Epithelial cell of esophagus (primary cell): ENCODE results near the gene KLHL15.
"Not testable (repeated sequence)": the region's sequence is repeated elsewhere in the genome, so short reads cannot be mapped to it uniquely, and the experiment has no call there.

Source experiments
- DNase-seq: peaks from one replicate; pipeline ENCODE4 v3.0.0; 2010; ENCODE audit warnings: low read depth
- H3K4me3 ChIP-seq: 2 replicates; pipeline ENCODE4 v1.5.1; 2011; ENCODE audit warnings: mild to moderate bottlenecking, low read length, control low read depth
- TF ChIP-seq, protein P1 (sequence below): IDR thresholded peaks from 2 replicates; pipeline ENCODE4 v1.5.1; 2011; ENCODE audit warnings: low read depth, mild to moderate bottlenecking, low read length, control low read depth, inconsistent platforms; ENCODE audit not compliant: insufficient read depth; ENCODE audit errors: missing control alignments

KLHL15 gene

DNA sequence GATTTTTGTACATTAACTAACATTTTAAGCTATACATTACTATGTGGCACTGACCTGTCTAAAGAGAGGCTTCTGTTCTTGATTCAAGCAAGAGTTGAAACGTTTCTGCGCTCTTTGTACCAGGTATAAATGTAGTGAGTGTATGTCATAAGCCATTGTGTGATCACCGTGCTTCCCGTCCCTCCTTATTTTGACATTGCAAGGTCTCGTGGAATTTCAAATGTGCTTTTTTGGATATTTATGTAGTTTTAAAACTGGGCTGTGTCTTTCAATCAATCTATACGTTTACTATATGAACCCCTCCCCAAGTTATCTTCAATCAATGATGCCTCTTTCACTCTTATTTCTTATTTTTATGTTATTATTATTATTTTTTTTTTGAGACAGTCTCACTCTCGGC lies at the start of gene KLHL15:
Gene KLHL15, minus strand, starts transcription at position 101 of the 400 bp plus-strand sequence. CDS start 20,493 bp downstream, outside the sequence.
- TF ChIP-seq, protein P1, sequence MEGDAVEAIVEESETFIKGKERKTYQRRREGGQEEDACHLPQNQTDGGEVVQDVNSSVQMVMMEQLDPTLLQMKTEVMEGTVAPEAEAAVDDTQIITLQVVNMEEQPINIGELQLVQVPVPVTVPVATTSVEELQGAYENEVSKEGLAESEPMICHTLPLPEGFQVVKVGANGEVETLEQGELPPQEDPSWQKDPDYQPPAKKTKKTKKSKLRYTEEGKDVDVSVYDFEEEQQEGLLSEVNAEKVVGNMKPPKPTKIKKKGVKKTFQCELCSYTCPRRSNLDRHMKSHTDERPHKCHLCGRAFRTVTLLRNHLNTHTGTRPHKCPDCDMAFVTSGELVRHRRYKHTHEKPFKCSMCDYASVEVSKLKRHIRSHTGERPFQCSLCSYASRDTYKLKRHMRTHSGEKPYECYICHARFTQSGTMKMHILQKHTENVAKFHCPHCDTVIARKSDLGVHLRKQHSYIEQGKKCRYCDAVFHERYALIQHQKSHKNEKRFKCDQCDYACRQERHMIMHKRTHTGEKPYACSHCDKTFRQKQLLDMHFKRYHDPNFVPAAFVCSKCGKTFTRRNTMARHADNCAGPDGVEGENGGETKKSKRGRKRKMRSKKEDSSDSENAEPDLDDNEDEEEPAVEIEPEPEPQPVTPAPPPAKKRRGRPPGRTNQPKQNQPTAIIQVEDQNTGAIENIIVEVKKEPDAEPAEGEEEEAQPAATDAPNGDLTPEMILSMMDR = no peak
- no peak for DNase-seq
- peak within 1 kb of the TSS; percentile 64 for H3K4me3 ChIP-seq

DNA sequence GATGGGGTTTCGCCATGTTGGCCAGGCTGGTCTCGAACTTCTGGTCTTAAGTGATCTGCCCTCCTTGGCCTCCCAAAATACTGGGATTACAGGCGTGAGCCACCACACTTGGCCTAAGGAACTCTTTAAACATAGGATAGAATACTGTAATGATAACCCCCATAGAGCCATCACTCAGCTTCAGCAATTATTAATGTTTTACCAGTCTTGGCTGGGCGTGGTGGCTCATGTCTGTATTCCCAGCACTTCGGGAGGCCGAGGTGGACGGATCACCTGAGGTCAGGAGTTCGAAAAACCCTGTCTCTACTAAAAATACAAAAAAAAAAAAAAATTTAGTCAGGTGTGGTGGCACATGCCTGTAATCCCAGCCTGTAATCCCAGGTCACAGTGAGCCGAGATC lies 42.9 kb upstream of the KLHL15 start:
- no peak for DNase-seq
- TF ChIP-seq, protein P1 = no peak
- no peak overlapping the region for H3K4me3 ChIP-seq

DNA sequence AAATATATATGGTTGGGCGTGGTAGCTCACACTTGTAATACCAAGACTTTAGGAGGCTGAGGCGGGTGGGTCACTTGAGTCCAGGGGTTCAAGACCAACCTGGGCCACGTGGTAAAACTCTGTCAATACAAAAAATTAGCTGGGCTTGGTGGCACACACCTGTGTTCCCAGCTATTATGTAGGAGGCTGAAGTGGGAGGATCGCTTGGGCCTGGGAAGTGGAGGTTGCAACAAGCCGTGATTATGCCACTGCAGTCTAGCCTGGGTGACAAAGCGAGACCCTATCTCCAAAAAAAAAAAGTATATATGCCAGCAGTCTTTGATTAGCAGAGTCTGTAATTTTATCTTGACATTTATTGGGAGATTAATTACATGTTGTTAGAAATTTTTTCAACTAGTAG lies 36.5 kb upstream of the KLHL15 start:
- no peak for DNase-seq
- TF ChIP-seq, protein P1 = no peak
- no peak overlapping the region for H3K4me3 ChIP-seq

GRCh38 chrX:24055043-24055356 lies 28.0 kb upstream of the KLHL15 start:
- no peak overlapping the region for H3K4me3 ChIP-seq
- no peak for DNase-seq
- TF ChIP-seq, protein P1 = no peak

DNA sequence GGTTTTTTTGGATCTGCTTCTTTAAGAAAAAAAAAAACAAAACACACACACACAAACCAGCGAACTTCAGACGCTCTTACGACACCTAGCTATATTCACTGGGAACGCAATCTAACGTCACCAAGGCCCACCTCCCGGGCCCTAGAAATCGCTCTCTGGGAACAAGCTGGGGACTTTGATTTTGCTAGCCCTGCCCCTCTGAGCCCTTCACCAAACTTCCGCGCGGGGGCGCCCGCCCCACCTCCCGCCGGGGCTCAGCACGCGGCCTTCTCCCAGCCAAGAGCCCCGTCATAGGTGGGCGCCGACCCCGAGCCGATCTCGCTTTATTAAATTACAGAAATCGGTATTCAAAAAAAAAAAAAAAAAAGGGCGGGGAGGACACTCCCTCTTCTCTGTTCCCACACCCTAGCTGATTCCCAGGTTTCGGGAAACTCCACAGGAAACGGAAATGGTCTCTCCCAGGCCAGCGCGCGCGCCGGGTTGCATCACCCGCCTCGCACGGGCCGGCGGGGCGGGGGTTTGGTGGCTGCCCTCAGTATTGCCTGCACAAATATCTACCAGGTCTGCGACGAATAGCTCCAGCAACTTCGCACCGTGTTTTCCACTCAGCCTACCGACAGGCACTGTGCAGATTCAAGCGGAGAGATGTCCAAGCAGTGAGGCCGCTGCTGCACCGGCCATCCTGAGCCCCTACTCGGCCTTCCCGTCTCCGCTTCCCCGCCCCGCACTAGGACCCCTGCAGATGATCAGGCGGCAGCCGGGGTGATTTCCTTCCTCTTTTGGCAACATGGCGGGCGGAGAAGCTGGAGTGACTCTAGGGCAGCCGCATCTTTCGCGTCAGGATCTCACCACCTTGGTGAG lies 27.4 kb upstream of the KLHL15 start, which contains the start of gene EIF2S3:
Gene EIF2S3, plus strand, starts transcription at position 775 of the 861 bp plus-strand sequence. Its CDS starts 13 bp downstream, at position 788.
- H3K4me3 ChIP-seq = no peak within 1 kb of the TSS
- peak; percentile 92 for DNase-seq
- TF ChIP-seq, protein P1 = peak; percentile 42

DNA sequence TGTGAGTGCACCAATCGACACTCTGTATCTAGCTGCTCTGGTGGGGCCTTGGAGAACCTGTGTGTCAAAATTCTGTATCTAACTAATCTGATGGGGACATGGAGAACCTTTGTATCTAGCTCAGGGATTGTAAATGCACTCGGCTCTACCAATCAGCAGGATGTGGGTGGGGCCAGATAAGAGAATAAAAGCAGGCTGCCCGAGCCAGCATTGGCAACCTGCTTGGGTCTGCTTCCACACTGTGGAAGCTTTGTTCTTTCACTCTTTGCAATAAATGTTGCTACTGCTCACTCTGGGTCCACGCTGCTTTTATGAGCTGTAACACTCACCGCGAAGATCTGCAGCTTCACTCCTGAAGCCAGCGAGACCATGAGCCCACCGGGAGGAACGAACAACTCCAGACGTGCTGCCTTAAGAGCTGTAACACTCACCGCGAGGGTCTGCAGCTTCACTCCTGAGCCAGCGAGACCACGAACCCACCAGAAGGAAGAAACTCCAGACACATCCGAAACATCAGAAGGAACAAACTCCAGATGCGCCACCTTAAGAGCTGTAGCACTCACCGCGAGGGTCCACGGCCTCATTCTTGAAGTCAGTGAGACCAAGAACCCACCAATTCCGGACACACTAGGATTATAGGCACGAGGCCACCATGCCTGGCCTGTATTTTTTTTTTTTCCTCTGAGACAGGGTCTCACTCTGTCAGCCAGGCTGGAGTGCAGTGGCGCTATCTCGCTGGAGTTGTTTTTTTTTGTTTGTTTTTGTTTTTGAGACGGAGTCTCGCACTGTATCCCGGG lies 23.7 kb upstream of the KLHL15 start:
- not testable (repeated sequence) for DNase-seq

DNA sequence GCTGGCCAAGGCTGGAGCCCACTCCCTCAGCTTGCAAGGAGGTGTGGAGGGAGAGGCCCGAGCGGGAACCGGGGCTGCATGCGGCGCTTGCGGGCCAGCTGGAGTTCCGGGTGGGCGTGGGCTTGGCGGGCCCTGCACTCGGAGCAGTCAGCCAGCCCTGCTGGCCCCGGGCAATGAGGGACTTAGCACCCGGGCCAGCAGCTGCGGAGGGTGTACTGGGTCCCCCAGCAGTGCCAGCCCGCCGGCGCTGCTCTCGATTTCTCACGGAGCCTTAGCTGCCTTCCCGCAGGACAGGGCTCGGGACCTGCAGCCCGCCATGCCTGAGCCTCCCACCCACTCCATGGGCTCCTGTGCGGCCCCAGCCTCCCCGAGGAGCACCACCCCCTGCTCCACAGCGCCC lies 22.7 kb upstream of the KLHL15 start:
- DNase-seq, H3K4me3 ChIP-seq: not testable (repeated sequence)

More for the DNA sequence above, 23.7 kb upstream of the KLHL15 start:
- H3K4me3 ChIP-seq = not testable (repeated sequence)

- not testable (repeated sequence) for DNase-seq
Observed at GRCh38 chrX:24046060-24046459, 19.1 kb upstream of the KLHL15 start.

More at GRCh38 chrX:24046060-24046459, 19.1 kb upstream of the KLHL15 start:
- H3K4me3 ChIP-seq = not testable (repeated sequence)
